Stimulated activated CD4-positive, alpha-beta T cell treated with anti-CD3 and anti-CD28 coated beads, Interleukin-4, amount 100 ng/mL, for 1 hour (primary cell): ENCODE results near the gene CELF2.
A peak's percentile ranks its signal among the peaks of the same experiment; 100 is the strongest.

Experiments
- DNase-seq: peaks from one replicate; pipeline ENCODE4 v3.0.0-alpha.2; 2020

CELF2 gene

DNA sequence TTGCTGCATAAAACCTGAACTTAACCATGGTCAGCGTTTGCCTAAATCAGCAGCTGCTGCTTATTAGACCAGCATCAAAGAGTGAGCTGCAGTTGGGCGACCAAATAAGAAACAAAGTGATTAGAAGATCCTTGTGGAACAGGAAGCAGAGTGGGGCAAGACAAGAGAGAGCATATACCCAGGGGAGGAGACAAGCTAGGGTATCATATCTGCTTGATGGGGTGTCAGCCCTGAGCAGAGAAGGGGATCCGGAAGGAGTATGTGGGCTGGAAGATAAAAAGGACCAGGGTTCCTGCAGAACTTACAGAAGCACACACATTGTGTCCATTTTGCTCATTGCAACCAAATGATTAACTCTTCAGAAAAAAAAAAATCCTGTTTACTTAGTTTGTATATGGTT is 213.6 kb downstream of the CELF2 start:
- DNase-seq: no peak

DNA sequence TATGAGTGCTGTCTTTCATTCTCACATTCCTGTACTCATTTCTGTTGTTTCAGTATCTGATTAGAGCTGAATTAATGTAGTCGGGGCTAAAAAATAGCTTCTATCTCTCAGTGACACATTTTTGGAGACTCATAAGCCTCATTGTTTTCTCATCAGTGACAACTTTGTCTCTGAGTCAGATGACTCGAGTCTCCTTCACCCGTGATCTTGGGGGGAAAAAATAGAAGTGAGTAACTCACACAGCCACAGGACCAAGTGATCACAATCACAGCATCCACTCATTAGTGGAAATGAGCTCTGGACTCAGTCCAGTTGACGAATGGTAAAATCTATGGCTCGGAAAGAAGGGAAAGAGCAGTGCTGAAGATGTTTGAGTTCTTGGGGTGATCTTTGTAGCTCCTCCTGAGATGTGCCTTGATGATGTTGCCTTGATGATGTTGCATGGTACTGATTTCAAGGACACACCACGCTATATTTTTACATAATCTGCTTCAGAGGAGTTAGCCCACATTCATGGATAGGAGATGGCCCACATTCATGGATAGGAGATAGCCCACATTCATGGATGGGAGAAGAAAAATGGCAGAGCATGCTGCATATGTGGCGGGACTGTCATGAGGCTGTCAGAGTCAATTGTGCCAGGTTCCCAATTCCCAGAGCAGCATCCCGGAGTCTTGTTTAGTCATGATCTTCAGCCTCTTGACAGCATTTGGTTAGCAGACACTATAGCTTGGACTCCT is 214.7 kb downstream of the CELF2 start:
- no peak for DNase-seq

- no peak for DNase-seq
Observed at GRCh38 chr10:11234857-11235531, 217.3 kb downstream of the CELF2 start.

- DNase-seq: no peak
Observed at GRCh38 chr10:11235771-11236170, 218.1 kb downstream of the CELF2 start.

GRCh38 chr10:11236234-11236633 is 218.6 kb downstream of the CELF2 start:
- DNase-seq: no peak

GRCh38 chr10:11237571-11237970 is 219.9 kb downstream of the CELF2 start:
- DNase-seq: peak; percentile 37

- no peak for DNase-seq
Observed at GRCh38 chr10:11238893-11239292, 221.2 kb downstream of the CELF2 start.

GRCh38 chr10:11240641-11241040 is 223.0 kb downstream of the CELF2 start:
- DNase-seq: no peak

DNA sequence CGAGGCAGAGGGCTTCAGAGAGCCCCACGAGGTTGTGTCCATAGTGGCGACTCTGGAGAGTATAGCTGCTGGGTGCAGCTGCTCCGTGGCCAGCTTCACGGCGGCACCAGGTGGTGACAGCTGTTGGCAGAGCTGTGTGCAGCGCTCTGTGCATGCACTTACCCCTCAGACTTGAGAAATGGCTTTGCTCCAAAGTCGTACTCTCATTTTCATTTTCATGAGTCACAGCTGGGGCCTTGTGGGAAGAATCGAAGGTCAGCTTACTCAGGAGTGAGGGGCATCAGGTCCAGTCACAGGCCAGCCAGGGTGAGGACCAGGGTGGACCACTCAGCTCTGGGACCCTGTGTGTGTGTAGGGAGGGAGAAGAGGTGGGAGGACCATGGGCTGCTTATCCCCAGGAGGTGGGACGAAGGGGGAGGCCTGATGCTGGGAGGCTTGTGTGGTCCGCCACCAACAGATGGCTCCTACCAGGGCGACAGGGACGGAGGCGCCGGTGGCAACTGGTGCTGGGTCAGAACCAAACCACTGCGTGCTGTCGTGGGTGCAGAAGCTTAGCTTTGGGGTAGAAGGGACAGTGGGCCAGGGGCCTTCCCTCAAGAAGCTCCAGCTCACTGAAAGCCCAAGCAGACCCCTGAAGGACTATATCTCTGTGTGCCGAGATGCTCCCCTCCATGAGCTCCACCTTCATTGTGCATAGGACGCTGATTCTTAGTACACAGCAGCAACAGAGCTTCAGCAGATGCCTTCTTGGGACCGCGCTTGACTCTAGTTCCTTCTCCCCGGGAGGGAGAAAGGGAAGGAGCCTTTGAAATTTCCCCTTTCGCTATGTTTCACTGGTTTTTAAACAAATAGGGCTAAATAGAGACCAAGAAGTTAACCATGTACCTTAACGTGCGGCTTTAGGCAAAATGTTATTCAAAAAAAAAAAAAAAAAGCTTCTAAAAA is 225.0 kb downstream of the CELF2 start:
- peak; percentile 40 for DNase-seq

- no peak for DNase-seq
Observed at GRCh38 chr10:11243425-11244222, 226.0 kb downstream of the CELF2 start.

DNA sequence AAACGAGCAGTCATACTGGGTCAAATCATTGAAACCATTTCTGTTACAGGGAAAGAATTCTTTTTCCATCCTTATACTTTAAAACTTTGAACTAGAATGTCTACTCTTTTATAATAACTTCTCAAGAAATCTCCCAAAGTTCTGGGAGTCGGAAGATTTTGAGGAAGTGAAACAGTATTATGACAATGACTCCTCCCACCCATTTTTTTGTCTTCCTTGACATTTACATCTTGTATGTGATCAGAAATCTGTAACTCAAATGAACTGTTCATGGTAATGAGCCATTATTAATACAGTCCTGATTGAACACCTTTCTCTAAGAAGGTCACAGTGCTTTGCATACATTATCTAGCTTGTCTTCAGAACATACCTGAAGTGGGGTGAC is 227.4 kb downstream of the CELF2 start:
- no peak for DNase-seq

DNA sequence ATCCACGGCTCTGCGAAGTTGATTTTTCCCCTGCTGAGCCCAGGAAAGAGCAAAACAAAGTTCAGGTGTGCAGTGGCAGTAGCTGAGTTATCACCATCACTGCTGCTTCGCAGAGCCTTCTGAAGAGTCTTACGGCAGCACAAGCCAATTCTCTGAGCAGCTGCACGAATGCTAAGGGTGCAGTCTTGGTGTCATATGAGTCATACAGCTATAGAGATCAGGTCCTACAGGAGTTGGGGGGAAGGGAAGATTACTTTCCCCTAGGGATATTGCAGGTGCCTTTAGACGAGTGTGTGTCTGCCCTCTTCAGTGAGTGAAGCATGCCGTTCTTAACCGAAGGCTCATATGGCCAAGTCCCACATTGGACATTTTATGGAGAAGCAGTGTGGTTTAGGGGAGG is 227.8 kb downstream of the CELF2 start:
- peak; percentile 25 for DNase-seq

- DNase-seq: no peak
Observed at GRCh38 chr10:11245981-11246590, 228.4 kb downstream of the CELF2 start.

GRCh38 chr10:11246752-11247467 is 229.2 kb downstream of the CELF2 start:
- DNase-seq: no peak

- DNase-seq: no peak
Observed at GRCh38 chr10:11249152-11249807, 231.6 kb downstream of the CELF2 start.

DNA sequence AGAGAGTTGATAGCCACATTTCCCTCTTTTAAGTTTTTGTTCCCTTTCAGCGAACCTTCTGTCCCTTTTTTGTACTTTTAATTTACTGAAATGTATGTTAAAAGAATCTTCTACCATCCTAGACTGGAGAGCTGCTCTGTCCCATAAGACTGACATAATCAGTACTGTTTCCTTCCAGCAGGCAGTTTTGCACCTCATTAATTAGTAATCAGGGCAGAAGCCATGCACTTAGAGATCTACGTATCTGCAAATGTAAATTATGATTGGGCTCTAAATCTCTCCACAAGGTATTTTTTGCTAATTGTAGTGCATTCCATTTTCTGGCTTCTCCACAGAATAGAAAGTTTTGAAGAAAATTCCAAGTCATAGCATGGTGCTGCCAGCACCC is 232.1 kb downstream of the CELF2 start:
- no peak for DNase-seq

DNA sequence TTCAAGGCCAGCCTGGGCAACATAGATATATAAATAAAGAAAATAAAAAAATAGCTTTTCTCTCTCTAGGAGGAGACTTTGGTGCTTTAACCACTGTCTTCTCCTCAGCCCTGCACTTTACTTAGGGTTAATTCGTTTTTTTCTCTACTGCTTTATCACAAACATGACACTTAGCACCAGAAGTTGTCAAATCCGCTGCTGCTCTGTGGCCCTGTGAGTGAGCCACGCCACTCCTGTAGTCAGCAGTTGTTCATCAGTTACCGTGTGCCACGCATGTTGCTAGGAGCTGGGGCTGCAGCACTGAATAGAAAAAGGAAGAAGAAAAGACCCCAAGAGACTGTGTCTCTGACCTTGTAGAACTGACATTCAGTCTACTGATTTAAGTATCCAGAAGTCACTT is 232.6 kb downstream of the CELF2 start:
- no peak for DNase-seq

GRCh38 chr10:11252887-11253286 is 235.2 kb downstream of the CELF2 start:
- no peak for DNase-seq

- DNase-seq: no peak
Observed at GRCh38 chr10:11253385-11254002, 235.8 kb downstream of the CELF2 start.

DNA sequence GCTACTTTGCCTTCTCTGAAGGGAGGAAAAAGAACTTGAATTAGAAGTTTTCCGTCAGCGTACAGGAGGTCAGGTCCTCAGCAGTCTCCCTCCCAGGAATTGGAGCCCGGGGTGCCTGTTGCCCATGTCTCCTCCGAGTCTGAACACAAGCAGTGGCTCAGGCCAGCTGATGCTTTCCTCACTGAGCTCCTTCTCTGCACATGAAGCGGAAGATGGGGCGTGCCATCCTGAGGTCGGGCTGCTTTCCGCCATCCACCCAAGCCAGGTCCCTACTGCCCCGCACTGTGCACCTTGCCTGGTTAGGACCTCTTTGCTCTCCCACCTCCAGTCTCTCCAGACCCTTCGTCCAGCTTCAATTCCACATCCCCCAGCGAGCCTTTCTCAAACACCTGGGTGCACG is 237.5 kb downstream of the CELF2 start:
- no peak for DNase-seq
